Activated T-helper 2 cell treated with anti-CD3 and anti-CD28 coated beads, Interferon-gamma antibody, Interleukin-2, Interleukin-4, amounts not matched to agents 10 μg/mL and 5 μg/mL and 100 μg/mL, durations not matched to agents 14 hours and 24 hours and 36 hours (primary cell): ENCODE results near the gene PLCB1. TPM values are rescaled to one million over a fixed set of nuclear protein-coding genes. Genes with fewer than 3 reads are reported as not detected.

Source experiments
- DNase-seq: peaks from one replicate; pipeline ENCODE4 v3.0.0; 2021; ENCODE audit warnings: low spot score
- H3K27ac Mint-ChIP-seq: one replicate; pipeline ENCODE4 v1.8.0; 2021; ENCODE audit warnings: mixed read lengths
- H3K27me3 Mint-ChIP-seq: one replicate; pipeline ENCODE4 v1.8.0; 2021; ENCODE audit warnings: low read depth, mixed read lengths
- H3K36me3 Mint-ChIP-seq: one replicate; pipeline ENCODE4 v1.8.0; 2021; ENCODE audit warnings: low read depth, mixed read lengths
- H3K4me1 Mint-ChIP-seq: one replicate; pipeline ENCODE4 v1.8.0; 2021; ENCODE audit warnings: low read depth, mixed read lengths
- H3K4me3 Mint-ChIP-seq: one replicate; pipeline ENCODE4 v1.8.0; 2021; ENCODE audit warnings: low read depth, mild to moderate bottlenecking, moderate library complexity, mixed read lengths
- H3K9me3 Mint-ChIP-seq: one replicate; pipeline ENCODE4 v1.8.0; 2021; ENCODE audit warnings: mixed read lengths
- intact Hi-C: fragments of 100-400 bp; cut with micrococcal nuclease; formaldehyde crosslinking; loops from one replicate; pipeline ENCODE4 v1.15.1; 2023
- total RNA-seq: library from RNA; stranded (reverse); gene quantifications from 2 replicates; pipeline ENCODE4 v1.2.3, GENCODE V29; 2022

The PLCB1 gene
- total RNA-seq, 1 donor from 2014 or later = 2.6 TPM

- H3K4me3 Mint-ChIP-seq = no peak overlapping the region
These were observed 95.2 kb downstream of the PLCB1 start for GRCh38 chr20:8227293-8227692.

GRCh38 chr20:8228315-8228714, 96.2 kb downstream of the PLCB1 start:
- no peak overlapping the region for H3K27ac Mint-ChIP-seq
- H3K36me3 Mint-ChIP-seq = no peaks in the 10 kb centered on the region
- no peak overlapping the region for H3K4me3 Mint-ChIP-seq
- DNase-seq = no peak
- H3K4me1 Mint-ChIP-seq = peaks cover 2% of the 10 kb centered on the region
- peaks cover 8% of the 10 kb centered on the region for H3K27me3 Mint-ChIP-seq
- intact Hi-C loops = no loop called here
- H3K9me3 Mint-ChIP-seq = no peaks in the 10 kb centered on the region

More at GRCh38 chr20:8227293-8227692, 95.2 kb downstream of the PLCB1 start:
- no peaks in the 10 kb centered on the region for H3K36me3 Mint-ChIP-seq
- no peaks in the 10 kb centered on the region for H3K9me3 Mint-ChIP-seq
- intact Hi-C loops = no loop called here
- no peak for DNase-seq
- peaks cover 7% of the 10 kb centered on the region for H3K4me1 Mint-ChIP-seq
- peaks cover 8% of the 10 kb centered on the region for H3K27me3 Mint-ChIP-seq
- H3K27ac Mint-ChIP-seq = no peak overlapping the region

- H3K9me3 Mint-ChIP-seq = no peaks in the 10 kb centered on the region
- intact Hi-C loops = no loop called here
These were observed 97.0 kb downstream of the PLCB1 start for GRCh38 chr20:8229090-8229489.

GRCh38 chr20:8231038-8231437, 99.0 kb downstream of the PLCB1 start:
- H3K4me1 Mint-ChIP-seq = peaks cover 2% of the 10 kb centered on the region
- H3K27me3 Mint-ChIP-seq = peaks cover 3% of the 10 kb centered on the region
- H3K27ac Mint-ChIP-seq = no peak overlapping the region
- DNase-seq = no peak
- H3K4me3 Mint-ChIP-seq = no peak overlapping the region
- no peaks in the 10 kb centered on the region for H3K9me3 Mint-ChIP-seq
- intact Hi-C loops = no loop called here
- no peaks in the 10 kb centered on the region for H3K36me3 Mint-ChIP-seq

More at GRCh38 chr20:8229090-8229489, 97.0 kb downstream of the PLCB1 start:
- DNase-seq = no peak
- H3K27me3 Mint-ChIP-seq = peaks cover 8% of the 10 kb centered on the region
- H3K4me1 Mint-ChIP-seq = peaks cover 2% of the 10 kb centered on the region
- no peaks in the 10 kb centered on the region for H3K36me3 Mint-ChIP-seq
- H3K27ac Mint-ChIP-seq = no peak overlapping the region
- no peak overlapping the region for H3K4me3 Mint-ChIP-seq

GRCh38 chr20:8232332-8232731, 100.3 kb downstream of the PLCB1 start:
- Mint-ChIP-seq H3K36me3 (no peaks in the 10 kb centered on the region), H3K9me3 (no peaks in the 10 kb centered on the region), H3K27me3 (no peaks in the 10 kb centered on the region), H3K4me1 (peaks cover 2% of the 10 kb centered on the region), H3K4me3 (no peak overlapping the region), H3K27ac (no peak overlapping the region)
- DNase-seq = no peak
- intact Hi-C loops = no loop called here

GRCh38 chr20:8234580-8234979, 102.5 kb downstream of the PLCB1 start:
- Mint-ChIP-seq H3K27me3 (peaks cover 1% of the 10 kb centered on the region), H3K9me3 (no peaks in the 10 kb centered on the region), H3K27ac (no peak overlapping the region), H3K4me3 (no peak overlapping the region), H3K36me3 (no peaks in the 10 kb centered on the region), H3K4me1 (no peaks in the 10 kb centered on the region)
- intact Hi-C loops = no loop called here
- no peak for DNase-seq

GRCh38 chr20:8242066-8242465, 110.0 kb downstream of the PLCB1 start:
- Mint-ChIP-seq H3K27me3 (peaks cover 1% of the 10 kb centered on the region), H3K9me3 (no peaks in the 10 kb centered on the region), H3K27ac (no peak overlapping the region), H3K4me3 (no peak overlapping the region), H3K36me3 (no peaks in the 10 kb centered on the region), H3K4me1 (no peaks in the 10 kb centered on the region)
- intact Hi-C loops = no loop called here
- DNase-seq = no peak

GRCh38 chr20:8242827-8243724, 111.0 kb downstream of the PLCB1 start:
- Mint-ChIP-seq H3K4me1 (no peaks in the 10 kb centered on the region), H3K36me3 (no peaks in the 10 kb centered on the region)
- no peak for DNase-seq

GRCh38 chr20:8244637-8245036, 112.6 kb downstream of the PLCB1 start:
- H3K27me3 Mint-ChIP-seq = no peaks in the 10 kb centered on the region
- no peak for DNase-seq
- no peak overlapping the region for H3K4me3 Mint-ChIP-seq
- intact Hi-C loops = no loop called here
- no peak overlapping the region for H3K27ac Mint-ChIP-seq
- H3K36me3 Mint-ChIP-seq = no peaks in the 10 kb centered on the region
- H3K9me3 Mint-ChIP-seq = no peaks in the 10 kb centered on the region
- H3K4me1 Mint-ChIP-seq = no peaks in the 10 kb centered on the region

More at GRCh38 chr20:8242827-8243724, 111.0 kb downstream of the PLCB1 start:
- Mint-ChIP-seq H3K27ac (no peak overlapping the region), H3K9me3 (no peaks in the 10 kb centered on the region), H3K4me3 (no peak overlapping the region), H3K27me3 (peaks cover 1% of the 10 kb centered on the region)
- intact Hi-C loops = no loop called here

GRCh38 chr20:8246153-8246552, 114.1 kb downstream of the PLCB1 start:
- Mint-ChIP-seq H3K9me3 (no peaks in the 10 kb centered on the region), H3K4me1 (no peaks in the 10 kb centered on the region), H3K27me3 (peaks cover under 1% of the 10 kb centered on the region), H3K36me3 (no peaks in the 10 kb centered on the region), H3K27ac (no peak overlapping the region), H3K4me3 (no peak overlapping the region)
- DNase-seq = no peak
- intact Hi-C loops = no loop called here

- no peak for DNase-seq
- no peak overlapping the region for H3K4me3 Mint-ChIP-seq
- H3K4me1 Mint-ChIP-seq = no peaks in the 10 kb centered on the region
- H3K27me3 Mint-ChIP-seq = peaks cover 2% of the 10 kb centered on the region
- no peaks in the 10 kb centered on the region for H3K9me3 Mint-ChIP-seq
- H3K36me3 Mint-ChIP-seq = no peaks in the 10 kb centered on the region
- intact Hi-C loops = no loop called here
- H3K27ac Mint-ChIP-seq = no peak overlapping the region
These were observed 114.7 kb downstream of the PLCB1 start for GRCh38 chr20:8246716-8247115.

- H3K27ac Mint-ChIP-seq = no peak overlapping the region
- no peaks in the 10 kb centered on the region for H3K36me3 Mint-ChIP-seq
- intact Hi-C loops = no loop called here
- DNase-seq = no peak
- H3K4me1 Mint-ChIP-seq = no peaks in the 10 kb centered on the region
- H3K4me3 Mint-ChIP-seq = no peak overlapping the region
- peaks cover 2% of the 10 kb centered on the region for H3K27me3 Mint-ChIP-seq
- H3K9me3 Mint-ChIP-seq = no peaks in the 10 kb centered on the region
These were observed 116.0 kb downstream of the PLCB1 start for GRCh38 chr20:8248051-8248450.

GRCh38 chr20:8249634-8250033, 117.6 kb downstream of the PLCB1 start:
- Mint-ChIP-seq H3K4me3 (no peak overlapping the region), H3K4me1 (no peaks in the 10 kb centered on the region), H3K36me3 (no peaks in the 10 kb centered on the region), H3K9me3 (no peaks in the 10 kb centered on the region), H3K27me3 (peaks cover 2% of the 10 kb centered on the region), H3K27ac (no peak overlapping the region)
- DNase-seq = no peak
- intact Hi-C loops = no loop called here
